ENCODE data around the gene GTF3C6.

The GTF3C6 gene

GRCh38 chr6:110980227-110980626 is 21.7 kb downstream of the GTF3C6 start:
- no peak for DNase-seq (ENCODE audit: low spot score)
- no peak for TF ChIP-seq CTCF (IDR thresholded peaks at IDR 0.05; ENCODE audit: extremely low read depth, missing control alignments)

GRCh38 chr6:110980648-110981047 is 22.1 kb downstream of the GTF3C6 start:
- no peak for TF ChIP-seq CTCF (IDR thresholded peaks at IDR 0.05; ENCODE audit: extremely low read depth, missing control alignments)
- no peak for DNase-seq (ENCODE audit: low spot score)

- no peak for TF ChIP-seq CTCF (IDR thresholded peaks at IDR 0.05; ENCODE audit: extremely low read depth, missing control alignments)
- no peak for DNase-seq (ENCODE audit: low spot score)
Observed at GRCh38 chr6:110981202-110981600, 22.7 kb downstream of the GTF3C6 start.

GRCh38 chr6:110990840-110991576 is 32.5 kb downstream of the GTF3C6 start:
- TF ChIP-seq CTCF (IDR thresholded peaks at IDR 0.05; ENCODE audit: extremely low read depth, missing control alignments): no peak
- no peak for DNase-seq (ENCODE audit: low spot score)

- TF ChIP-seq CTCF (IDR thresholded peaks at IDR 0.05; ENCODE audit: extremely low read depth, missing control alignments): no peak
- no peak for DNase-seq (ENCODE audit: low spot score)
Observed at GRCh38 chr6:110996691-110997090, 38.2 kb downstream of the GTF3C6 start.

GRCh38 chr6:110999634-111000270 is 41.2 kb downstream of the GTF3C6 start:
- TF ChIP-seq CTCF (IDR thresholded peaks at IDR 0.05; ENCODE audit: extremely low read depth, missing control alignments): no peak
- DNase-seq (ENCODE audit: low spot score): no peak

GRCh38 chr6:111002350-111002749 is 43.8 kb downstream of the GTF3C6 start:
- DNase-seq (ENCODE audit: low spot score): no peak
- TF ChIP-seq CTCF (IDR thresholded peaks at IDR 0.05; ENCODE audit: extremely low read depth, missing control alignments): no peak

Data from GM20000 (cell line).